Activated T-helper 1 cell treated with anti-CD3 and anti-CD28 coated beads, Interleukin-2, amount 50 U/mL, for 16 hours (primary cell): ENCODE data around the gene C11orf98.
"Not testable (repeated sequence)": the region's sequence is repeated elsewhere in the genome, so short reads cannot be mapped to it uniquely, and the experiment has no call there.

Experiments
- DNase-seq, 2 donors: peaks; one replicate each; pipeline ENCODE4 v3.0.0-alpha.2; 2020; ENCODE audit warnings: low read depth in 1 of 2, low spot score in 1 of 2

The C11orf98 gene

DNA sequence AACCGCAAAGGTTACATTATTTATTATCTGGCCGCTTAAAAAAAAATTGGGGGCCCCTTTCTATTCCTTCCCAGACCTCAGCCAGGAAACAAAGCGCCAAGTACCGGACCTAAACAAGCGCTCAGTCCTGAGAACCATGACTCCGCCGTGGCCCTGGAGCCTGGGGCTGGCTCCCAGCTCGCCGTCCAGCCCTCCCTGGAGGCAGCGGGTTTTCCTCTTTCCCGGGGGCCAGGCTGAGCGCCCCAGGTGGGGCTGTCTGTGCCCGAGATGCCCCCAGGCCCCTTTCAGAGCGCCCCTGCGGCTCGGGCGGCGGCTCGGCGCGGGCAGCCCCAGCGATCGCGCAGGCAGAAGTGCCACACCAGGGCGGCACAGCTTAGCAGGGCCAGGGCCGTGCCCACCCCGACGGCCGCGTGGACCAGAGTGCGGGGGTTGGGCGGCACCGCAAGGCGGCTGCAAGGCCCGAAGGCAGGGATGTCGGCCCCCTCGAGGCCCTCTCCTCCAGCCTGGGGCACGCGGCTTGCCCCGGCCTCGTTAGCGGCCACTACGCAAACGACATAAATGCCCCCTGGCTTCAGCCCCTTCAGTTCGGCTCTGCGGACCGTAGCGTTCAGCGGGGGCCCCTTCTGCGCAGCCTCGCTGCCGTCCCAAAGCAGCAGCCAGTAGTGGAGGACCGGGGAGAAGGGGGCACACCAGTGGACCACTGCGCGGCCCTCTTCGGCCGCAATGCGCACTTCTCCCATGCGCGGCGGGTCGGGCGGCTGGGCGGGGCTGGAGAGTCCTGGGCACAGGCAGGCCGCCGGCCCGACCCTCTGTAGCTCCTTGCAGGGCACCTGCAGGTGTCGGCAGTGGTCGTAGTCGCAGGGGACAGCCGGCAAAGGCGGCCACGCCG lies 22.7 kb upstream of the C11orf98 start:
- DNase-seq = no peak

DNA sequence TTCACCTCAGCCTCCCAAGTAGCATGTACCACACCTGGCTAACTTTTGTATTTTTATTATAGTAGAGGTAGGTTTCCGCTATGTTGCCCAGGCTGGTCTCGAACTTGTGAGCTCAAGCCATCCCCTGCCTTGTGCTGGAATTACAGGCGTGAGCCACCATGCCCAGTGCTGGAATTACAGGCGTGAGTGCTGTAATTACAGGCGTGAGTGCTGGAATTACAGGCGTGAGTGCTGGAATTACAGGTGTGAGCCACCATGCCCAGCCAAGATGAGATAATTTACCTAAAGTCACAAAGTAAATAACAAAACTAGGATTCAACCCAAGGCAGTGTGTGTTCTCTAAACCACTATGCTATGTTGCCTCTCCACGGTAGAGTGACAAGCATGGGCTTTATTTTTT lies 17.5 kb upstream of the C11orf98 start:
- DNase-seq = no peak

- DNase-seq = no peak
Measured at GRCh38 chr11:62680825-62681240, 15.8 kb upstream of the C11orf98 start.

- DNase-seq = peak; percentile 63 to 77
Measured at GRCh38 chr11:62678770-62679696, 14.0 kb upstream of the C11orf98 start, which contains the start of gene UBXN1. Gene UBXN1 (minus strand): TSS chr11:62679073. CDS start chr11:62678923, 150 bp downstream.

DNA sequence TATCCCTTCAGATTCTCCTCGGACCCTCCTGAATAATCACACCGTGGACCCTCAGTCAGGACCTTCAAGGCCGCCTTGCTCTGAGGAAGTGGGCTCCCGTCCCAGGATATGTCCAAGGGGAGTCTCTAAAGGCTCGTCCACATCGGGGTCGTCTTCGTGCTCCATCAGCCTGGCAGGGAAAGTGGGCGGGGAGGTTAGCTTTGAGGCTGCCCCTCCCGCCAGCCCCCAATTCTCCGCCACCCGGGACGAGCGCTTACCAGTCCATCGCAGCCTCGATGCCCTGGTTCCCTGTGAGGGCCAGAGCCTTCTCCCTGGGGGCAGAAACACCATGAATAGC lies 13.4 kb upstream of the C11orf98 start:
- DNase-seq = no peak

GRCh38 chr11:62677714-62678113 lies 12.7 kb upstream of the C11orf98 start:
- no peak for DNase-seq

DNA sequence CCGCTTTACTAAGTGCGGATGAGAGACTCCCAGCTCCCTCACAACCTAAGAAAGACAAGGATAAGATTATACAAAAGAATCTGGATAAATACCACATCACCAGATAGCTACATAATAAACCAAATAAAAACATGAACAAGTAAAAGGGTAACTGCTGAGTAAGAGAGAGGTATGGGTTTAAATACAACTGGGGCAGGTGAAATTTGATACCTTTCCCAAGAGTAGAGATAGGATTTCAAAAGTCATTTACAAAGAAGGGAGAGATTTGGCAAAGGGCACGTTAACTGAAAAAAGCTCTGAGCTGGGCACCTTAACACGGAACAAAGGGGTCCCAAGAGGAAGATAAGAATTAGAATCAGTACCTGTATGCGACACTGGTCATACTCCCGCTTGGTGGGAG lies 12.1 kb upstream of the C11orf98 start:
- no peak for DNase-seq

GRCh38 chr11:62676698-62677097 lies 11.7 kb upstream of the C11orf98 start:
- DNase-seq = no peak

DNA sequence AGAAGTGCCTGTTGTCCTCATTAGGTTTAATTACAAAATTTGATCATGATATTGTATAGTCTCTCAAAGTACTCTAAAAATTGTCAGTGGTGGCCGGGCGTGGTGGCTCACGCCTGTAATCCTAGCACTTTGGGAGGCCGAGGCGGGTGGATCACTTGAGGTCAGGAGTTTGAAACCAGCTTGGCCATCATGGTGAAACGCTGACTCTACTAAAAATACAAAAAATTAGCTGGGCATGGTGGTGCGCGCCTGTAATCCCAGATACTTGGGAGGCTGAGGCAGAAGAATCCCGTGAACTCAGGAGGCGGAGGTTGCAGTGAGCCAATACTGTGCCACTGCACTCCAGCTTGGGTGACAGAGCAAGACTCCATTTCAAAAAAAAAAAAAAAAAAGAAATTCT lies 10.4 kb upstream of the C11orf98 start:
- DNase-seq = not testable (repeated sequence)

DNA sequence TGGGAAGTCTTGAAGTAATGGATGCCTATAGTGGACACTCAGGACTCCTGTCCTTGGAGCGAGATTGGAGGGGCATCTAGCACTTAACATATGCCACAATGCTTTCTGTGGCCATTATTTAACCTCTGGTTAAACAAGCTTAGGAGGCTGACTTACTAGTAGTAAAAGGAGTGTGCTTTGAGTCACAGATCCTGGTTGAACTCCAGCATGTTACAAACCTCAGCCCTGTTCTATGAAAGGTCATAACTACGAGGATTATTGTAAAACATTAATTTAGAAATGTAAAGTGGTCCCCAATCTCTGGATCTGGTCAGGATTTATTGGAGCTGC lies 8.2 kb upstream of the C11orf98 start:
- DNase-seq = no peak

- DNase-seq = peak; percentile 49 to 52
Measured at GRCh38 chr11:62671608-62672389, 6.8 kb upstream of the C11orf98 start, which contains the start of the genes LBHD1 and UQCC3. Gene LBHD1 (minus strand): TSS chr11:62672267. CDS start chr11:62670031, 2,236 bp downstream. Gene UQCC3 (plus strand): TSS chr11:62671673. CDS start chr11:62671746, 73 bp downstream.

- peak in 1 of 2 donors; percentile 12 for DNase-seq
Measured at GRCh38 chr11:62671236-62671607, 6.2 kb upstream of the C11orf98 start.

DNA sequence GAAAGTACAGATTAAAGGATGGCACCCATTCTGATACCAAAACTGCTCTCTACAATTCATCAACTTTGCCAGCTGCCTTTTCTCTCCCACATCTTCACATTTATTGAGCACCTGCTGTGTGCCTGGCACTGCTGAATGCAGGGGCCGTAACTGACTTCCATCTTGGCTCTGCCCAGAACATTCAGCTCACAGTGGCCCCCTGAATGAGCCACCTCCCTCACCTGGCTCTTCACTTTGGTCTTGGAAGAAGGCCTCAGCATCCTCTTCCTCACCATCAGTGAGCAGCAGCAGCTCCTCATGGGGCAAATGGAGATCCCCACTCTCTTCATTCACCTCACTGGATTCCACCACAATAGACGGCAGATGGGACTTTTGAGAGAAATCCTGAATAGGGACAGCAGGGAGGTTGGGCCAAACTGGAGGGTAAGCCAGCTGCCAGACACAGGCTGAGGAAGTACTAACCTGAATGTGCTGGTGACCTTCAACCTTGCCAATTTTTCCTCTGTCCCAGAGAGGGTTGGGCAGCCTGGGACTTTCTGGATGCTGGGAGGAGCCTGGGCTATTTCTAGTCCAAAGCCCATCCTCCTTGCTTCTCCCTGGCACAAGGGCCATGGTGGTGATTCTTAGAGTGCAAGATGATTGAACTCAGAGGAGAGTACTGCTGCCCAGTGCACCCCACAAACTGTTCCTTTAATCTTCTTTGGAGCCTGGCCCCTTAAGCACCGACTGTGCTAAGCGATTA lies 4.6 kb upstream of the C11orf98 start:
- DNase-seq = no peak

GRCh38 chr11:62667460-62667859 lies 2.5 kb upstream of the C11orf98 start:
- DNase-seq = no peak

DNA sequence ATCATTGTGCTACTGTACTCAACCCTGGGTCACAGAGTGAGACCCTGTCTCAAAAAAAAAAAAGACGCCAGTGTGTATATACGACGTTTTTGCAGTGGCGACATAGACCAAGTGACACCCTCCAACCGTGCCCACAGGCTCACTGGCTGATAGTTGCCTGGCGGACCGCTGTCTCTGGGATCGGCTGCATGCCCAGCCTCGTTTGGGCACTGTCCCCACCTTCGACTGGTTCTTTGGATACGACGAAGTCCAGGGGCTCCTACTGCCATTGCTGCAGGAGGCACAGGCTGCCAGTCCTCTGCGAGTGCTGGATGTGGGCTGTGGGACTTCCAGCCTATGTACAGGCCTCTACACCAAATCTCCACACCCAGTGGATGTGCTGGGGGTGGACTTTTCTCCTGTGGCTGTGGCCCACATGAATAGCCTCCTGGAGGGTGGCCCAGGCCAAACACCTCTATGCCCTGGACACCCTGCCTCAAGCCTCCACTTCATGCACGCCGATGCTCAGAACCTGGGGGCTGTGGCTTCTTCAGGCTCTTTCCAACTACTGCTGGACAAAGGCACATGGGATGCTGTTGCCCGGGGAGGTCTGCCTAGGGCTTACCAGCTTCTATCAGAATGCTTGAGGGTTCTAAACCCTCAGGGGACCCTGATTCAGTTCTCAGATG lies 1.4 kb upstream of the C11orf98 start:
- no peak for DNase-seq

- DNase-seq = peak; percentile 30 to 40
Measured at GRCh38 chr11:62665599-62666258, 719 bp upstream of the C11orf98 start.

DNA sequence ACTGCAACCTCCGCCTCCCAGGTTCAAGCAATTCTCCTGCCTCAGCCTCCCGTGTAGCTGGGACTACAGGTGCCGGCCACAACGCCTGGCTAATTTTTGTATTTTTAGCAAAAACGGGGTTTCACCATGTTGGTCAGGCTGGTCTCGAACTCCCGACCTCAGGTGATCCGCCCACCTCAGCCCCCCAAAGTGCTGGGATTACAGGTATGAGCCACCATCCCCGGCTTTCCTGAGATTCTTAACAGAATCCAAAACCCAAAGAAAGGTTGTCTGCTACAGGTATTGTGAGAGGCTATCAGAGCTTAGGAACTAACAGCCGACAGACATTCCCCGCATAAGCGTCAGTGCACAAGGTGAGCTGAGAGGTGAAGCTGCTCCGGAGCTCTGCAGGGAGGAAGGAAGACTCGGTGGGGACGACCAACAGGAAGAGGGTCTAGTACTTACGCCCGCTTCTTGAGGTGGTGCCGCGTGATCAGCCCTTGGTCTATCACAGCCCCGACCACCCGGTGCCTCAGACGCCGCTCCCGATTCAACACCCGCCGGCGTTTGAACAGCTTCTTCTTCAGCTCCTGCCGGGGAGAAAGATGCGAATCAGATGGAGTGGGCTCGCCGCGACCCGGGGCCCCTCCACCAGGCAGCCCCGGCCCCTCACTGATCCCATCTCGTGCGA lies 470 bp downstream of the C11orf98 start:
- peak in 1 of 2 donors; percentile 30 for DNase-seq

GRCh38 chr11:62656796-62657429 lies 8.1 kb downstream of the C11orf98 start:
- DNase-seq = no peak
